ENCODE results near the gene IGLL1.
"Not testable (repeated sequence)": the region's sequence is repeated elsewhere in the genome, so short reads cannot be mapped to it uniquely, and the experiment has no call there.

IGLL1 gene

GRCh38 chr22:23544852-23545251 lies 35.2 kb downstream of the IGLL1 start:
- no peaks in the 10 kb centered on the region for H3K27me3 ChIP-seq (ENCODE audit: control insufficient read depth, insufficient read depth, low read length)
- H3K9ac ChIP-seq (ENCODE audit: low read length): no peak overlapping the region
- no peak overlapping the region for H3K4me3 ChIP-seq (ENCODE audit: low read length)
- H3K4me1 ChIP-seq (ENCODE audit: control insufficient read depth, low read depth, low read length): no peaks in the 10 kb centered on the region
- no peaks in the 10 kb centered on the region for H3K9me3 ChIP-seq (ENCODE audit: control insufficient read depth, low read depth, low read length)
- H3K27ac ChIP-seq (ENCODE audit: low read length): no peak overlapping the region
- no peaks in the 10 kb centered on the region for H3K36me3 ChIP-seq (ENCODE audit: control insufficient read depth, low read depth, low read length)

- not testable (repeated sequence) for H3K4me3 ChIP-seq (ENCODE audit: low read length); H3K27me3 ChIP-seq (ENCODE audit: control insufficient read depth, insufficient read depth, low read length); H3K36me3 ChIP-seq (ENCODE audit: control insufficient read depth, low read depth, low read length); H3K4me1 ChIP-seq (ENCODE audit: control insufficient read depth, low read depth, low read length); H3K9me3 ChIP-seq (ENCODE audit: control insufficient read depth, low read depth, low read length); H3K27ac ChIP-seq (ENCODE audit: low read length); H3K9ac ChIP-seq (ENCODE audit: low read length)
These were observed 36.5 kb downstream of the IGLL1 start for GRCh38 chr22:23543506-23544000.

GRCh38 chr22:23542933-23543332 lies 37.2 kb downstream of the IGLL1 start:
- Histone ChIP-seq H3K9ac (ENCODE audit: low read length) (no peak overlapping the region), H3K9me3 (ENCODE audit: control insufficient read depth, low read depth, low read length) (no peaks in the 10 kb centered on the region), H3K4me3 (ENCODE audit: low read length) (no peak overlapping the region), H3K27ac (ENCODE audit: low read length) (no peak overlapping the region), H3K36me3 (ENCODE audit: control insufficient read depth, low read depth, low read length) (no peaks in the 10 kb centered on the region), H3K27me3 (ENCODE audit: control insufficient read depth, insufficient read depth, low read length) (peaks cover 12% of the 10 kb centered on the region), H3K4me1 (ENCODE audit: control insufficient read depth, low read depth, low read length) (peaks cover 9% of the 10 kb centered on the region)

- H3K9ac ChIP-seq (ENCODE audit: low read length); H3K36me3 ChIP-seq (ENCODE audit: control insufficient read depth, low read depth, low read length); H3K27ac ChIP-seq (ENCODE audit: low read length); H3K9me3 ChIP-seq (ENCODE audit: control insufficient read depth, low read depth, low read length); H3K4me3 ChIP-seq (ENCODE audit: low read length): not testable (repeated sequence)
- Histone ChIP-seq H3K4me1 (ENCODE audit: control insufficient read depth, low read depth, low read length) (peaks cover 14% of the 10 kb centered on the region), H3K27me3 (ENCODE audit: control insufficient read depth, insufficient read depth, low read length) (peaks cover 17% of the 10 kb centered on the region)
These were observed 37.7 kb downstream of the IGLL1 start for GRCh38 chr22:23542391-23542790.

- Histone ChIP-seq H3K27me3 (ENCODE audit: control insufficient read depth, insufficient read depth, low read length) (peaks cover 22% of the 10 kb centered on the region), H3K4me1 (ENCODE audit: control insufficient read depth, low read depth, low read length) (peaks cover 20% of the 10 kb centered on the region)
- not testable (repeated sequence) for H3K27ac ChIP-seq (ENCODE audit: low read length); H3K4me3 ChIP-seq (ENCODE audit: low read length); H3K36me3 ChIP-seq (ENCODE audit: control insufficient read depth, low read depth, low read length); H3K9me3 ChIP-seq (ENCODE audit: control insufficient read depth, low read depth, low read length); H3K9ac ChIP-seq (ENCODE audit: low read length)
These were observed 38.2 kb downstream of the IGLL1 start for GRCh38 chr22:23541849-23542281.

GRCh38 chr22:23540837-23541236 lies 39.3 kb downstream of the IGLL1 start:
- H3K9me3 ChIP-seq (ENCODE audit: control insufficient read depth, low read depth, low read length); H3K9ac ChIP-seq (ENCODE audit: low read length); H3K4me3 ChIP-seq (ENCODE audit: low read length); H3K36me3 ChIP-seq (ENCODE audit: control insufficient read depth, low read depth, low read length); H3K27ac ChIP-seq (ENCODE audit: low read length): not testable (repeated sequence)
- Histone ChIP-seq H3K4me1 (ENCODE audit: control insufficient read depth, low read depth, low read length) (peaks cover 24% of the 10 kb centered on the region), H3K27me3 (ENCODE audit: control insufficient read depth, insufficient read depth, low read length) (peaks cover 23% of the 10 kb centered on the region)

- not testable (repeated sequence) for H3K9me3 ChIP-seq (ENCODE audit: control insufficient read depth, low read depth, low read length); H3K27ac ChIP-seq (ENCODE audit: low read length); H3K4me3 ChIP-seq (ENCODE audit: low read length); H3K9ac ChIP-seq (ENCODE audit: low read length); H3K36me3 ChIP-seq (ENCODE audit: control insufficient read depth, low read depth, low read length)
- Histone ChIP-seq H3K4me1 (ENCODE audit: control insufficient read depth, low read depth, low read length) (peaks cover 29% of the 10 kb centered on the region), H3K27me3 (ENCODE audit: control insufficient read depth, insufficient read depth, low read length) (peaks cover 32% of the 10 kb centered on the region)
These were observed 40.3 kb downstream of the IGLL1 start for GRCh38 chr22:23539839-23540198.

GRCh38 chr22:23539135-23539838 lies 40.8 kb downstream of the IGLL1 start:
- no peak overlapping the region for H3K4me3 ChIP-seq (ENCODE audit: low read length)
- no peak overlapping the region for H3K9ac ChIP-seq (ENCODE audit: low read length)
- H3K27ac ChIP-seq (ENCODE audit: low read length): no peak overlapping the region

GRCh38 chr22:23538696-23539030 lies 41.4 kb downstream of the IGLL1 start:
- Histone ChIP-seq H3K27me3 (ENCODE audit: control insufficient read depth, insufficient read depth, low read length) (peaks cover 33% of the 10 kb centered on the region), H3K4me1 (ENCODE audit: control insufficient read depth, low read depth, low read length) (peaks cover 36% of the 10 kb centered on the region)
- H3K36me3 ChIP-seq (ENCODE audit: control insufficient read depth, low read depth, low read length); H3K9ac ChIP-seq (ENCODE audit: low read length); H3K27ac ChIP-seq (ENCODE audit: low read length); H3K9me3 ChIP-seq (ENCODE audit: control insufficient read depth, low read depth, low read length); H3K4me3 ChIP-seq (ENCODE audit: low read length): not testable (repeated sequence)

More at GRCh38 chr22:23539135-23539838, 40.8 kb downstream of the IGLL1 start:
- Histone ChIP-seq H3K4me1 (ENCODE audit: control insufficient read depth, low read depth, low read length) (peaks cover 33% of the 10 kb centered on the region), H3K9me3 (ENCODE audit: control insufficient read depth, low read depth, low read length) (no peaks in the 10 kb centered on the region), H3K27me3 (ENCODE audit: control insufficient read depth, insufficient read depth, low read length) (peaks cover 33% of the 10 kb centered on the region), H3K36me3 (ENCODE audit: control insufficient read depth, low read depth, low read length) (no peaks in the 10 kb centered on the region)

- not testable (repeated sequence) for H3K36me3 ChIP-seq (ENCODE audit: control insufficient read depth, low read depth, low read length); H3K9ac ChIP-seq (ENCODE audit: low read length); H3K9me3 ChIP-seq (ENCODE audit: control insufficient read depth, low read depth, low read length); H3K27ac ChIP-seq (ENCODE audit: low read length); H3K4me3 ChIP-seq (ENCODE audit: low read length)
- Histone ChIP-seq H3K27me3 (ENCODE audit: control insufficient read depth, insufficient read depth, low read length) (peaks cover 33% of the 10 kb centered on the region), H3K4me1 (ENCODE audit: control insufficient read depth, low read depth, low read length) (peaks cover 39% of the 10 kb centered on the region)
These were observed 42.0 kb downstream of the IGLL1 start for GRCh38 chr22:23537830-23538695.

- Histone ChIP-seq H3K27me3 (ENCODE audit: control insufficient read depth, insufficient read depth, low read length) (peaks cover 33% of the 10 kb centered on the region), H3K36me3 (ENCODE audit: control insufficient read depth, low read depth, low read length) (no peaks in the 10 kb centered on the region), H3K9ac (ENCODE audit: low read length) (no peak overlapping the region), H3K27ac (ENCODE audit: low read length) (no peak overlapping the region), H3K9me3 (ENCODE audit: control insufficient read depth, low read depth, low read length) (no peaks in the 10 kb centered on the region), H3K4me1 (ENCODE audit: control insufficient read depth, low read depth, low read length) (peaks cover 46% of the 10 kb centered on the region), H3K4me3 (ENCODE audit: low read length) (no peak overlapping the region)
These were observed 42.7 kb downstream of the IGLL1 start for GRCh38 chr22:23537416-23537815.

Measured in iPS-18a (cell line).